Naive thymus-derived CD8-positive, alpha-beta T cell (primary cell): ENCODE results near the gene CEACAM20. TPM values are rescaled to one million over a fixed set of nuclear protein-coding genes. Genes with fewer than 3 reads are reported as not detected.
"Not testable (repeated sequence)": the region's sequence is repeated elsewhere in the genome, so short reads cannot be mapped to it uniquely, and the experiment has no call there.

Source experiments
- ATAC-seq, 2 donors: fragments of 150-1000 bp; cut with Tn5 transposase in 1 of 2; sonication (Bioruptor Pico), chemical (Tn5 transposase) in 1 of 2; 1 replicate in 1 of 2; 2 replicates in 1 of 2; pipeline ENCODE4 v1.10.0; 2021; ENCODE audit warnings: mild to moderate bottlenecking in 2 of 2, moderate library complexity in 2 of 2
- POLR2A ChIA-PET: fragments of 350-600 bp; sonication (Branson Sonifier 250); formaldehyde crosslinking; loops from one replicate; lab custom pipeline; 2021; ENCODE audit warnings: antibody characterized with exemption; lab: Charles Lee
- DNase-seq, 10 donors: peaks; one replicate each; pipeline versions ENCODE4 v3.0.0 to v3.0.0-alpha.2; 2020 to 2022
- H3K27ac Mint-ChIP-seq, 10 donors: one replicate each; pipeline ENCODE4 v1.8.0; 2020 to 2022; ENCODE audit warnings: mild to moderate bottlenecking in 10 of 10, mixed read lengths in 10 of 10, moderate library complexity in 4 of 10, inconsistent platforms in 1 of 10
- H3K27me3 Mint-ChIP-seq, 5 donors: one replicate each; pipeline ENCODE4 v1.8.0; 2021 to 2022; ENCODE audit warnings: mixed read lengths in 5 of 5
- H3K36me3 Mint-ChIP-seq, 3 donors: one replicate each; pipeline ENCODE4 v1.8.0; 2020 to 2022; ENCODE audit warnings: mixed read lengths in 3 of 3, mild to moderate bottlenecking in 2 of 3, inconsistent platforms in 1 of 3
- H3K4me1 Mint-ChIP-seq, 4 donors: one replicate each; pipeline ENCODE4 v1.8.0; 2021 to 2022; ENCODE audit warnings: mixed read lengths in 4 of 4
- H3K4me3 Mint-ChIP-seq, 10 donors: one replicate each; pipeline ENCODE4 v1.8.0; 2020 to 2022; ENCODE audit warnings: mild to moderate bottlenecking in 10 of 10, mixed read lengths in 10 of 10, moderate library complexity in 6 of 10, inconsistent platforms in 1 of 10
- H3K9me3 Mint-ChIP-seq, 9 donors: one replicate each; pipeline ENCODE4 v1.8.0; 2020 to 2022; ENCODE audit warnings: mixed read lengths in 9 of 9, mild to moderate bottlenecking in 3 of 9, inconsistent platforms in 1 of 9, moderate library complexity in 1 of 9
- polyA plus RNA-seq, 3 donors: library from polyadenylated mRNA; unstranded; fragments of 300-500 nt; fragmentation: Illumina TruSeq; gene quantifications; one replicate each; pipeline ENCODE4 v1.2.3, GENCODE V29; 2021
- total RNA-seq, 8 experiments: library from RNA in 2 of 8; stranded (reverse) in 2 of 8; gene quantifications; one replicate each; pipeline ENCODE4 v1.2.3 and lab custom pipeline; 2021 to 2026

The CEACAM20 gene
- total and polyA plus RNA-seq, 5 experiments from 2014 or later, result not detected

- DNase-seq (no peak), ATAC-seq (no peak)
- POLR2A ChIA-PET, result no interaction called here
- no peak overlapping the region for H3K27ac Mint-ChIP-seq
- no peaks in the 10 kb centered on the region for H3K4me1 Mint-ChIP-seq
- peaks cover 22 to 66% (median 40%) of the 10 kb centered on the region in 5 donors for H3K27me3 Mint-ChIP-seq
- no peak overlapping the region for H3K4me3 Mint-ChIP-seq
- peaks cover 2 to 27% (median 6%) of the 10 kb centered on the region in 3 donors for H3K36me3 Mint-ChIP-seq
- H3K9me3 Mint-ChIP-seq, result peaks cover 2 to 48% (median 22%) of the 10 kb centered on the region in 9 donors
These were observed 13.2 kb upstream of the CEACAM20 start for GRCh38 chr19:44542671-44543070.

DNA sequence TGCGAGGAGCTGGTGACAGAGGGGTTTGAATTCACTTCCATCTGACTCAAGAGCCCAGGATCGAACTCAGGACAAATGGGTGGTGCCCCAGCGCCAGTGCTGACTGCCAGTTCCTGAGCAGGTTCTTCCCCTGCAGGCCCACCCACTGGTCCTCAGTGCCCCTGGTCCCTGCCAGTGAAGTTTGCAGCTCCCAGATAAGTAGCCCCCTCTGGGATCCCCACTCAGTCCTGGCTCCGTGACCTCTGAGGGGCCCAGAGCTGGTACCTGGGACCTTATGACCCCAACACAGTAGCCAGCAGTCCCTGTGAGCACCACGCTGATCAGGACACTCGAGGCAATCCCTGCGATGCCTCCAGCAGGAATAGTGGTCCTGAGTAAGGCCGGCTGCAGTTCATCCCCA lies 11.3 kb upstream of the CEACAM20 start:
- Mint-ChIP-seq H3K4me1 (no peaks in the 10 kb centered on the region), H3K27me3 (peaks cover 27 to 76% (median 47%) of the 10 kb centered on the region in 5 donors), H3K27ac (no peak overlapping the region), H3K36me3 (peaks cover 2 to 27% (median 3%) of the 10 kb centered on the region in 3 donors), H3K4me3 (no peak overlapping the region), H3K9me3 (peaks cover 6 to 65% (median 38%) of the 10 kb centered on the region in 9 donors)
- ATAC-seq, result no peak
- no peak for DNase-seq
- POLR2A ChIA-PET, result no interaction called here

GRCh38 chr19:44539991-44540390 lies 10.5 kb upstream of the CEACAM20 start:
- H3K4me1 Mint-ChIP-seq, result no peaks in the 10 kb centered on the region
- POLR2A ChIA-PET, result no interaction called here
- no peak overlapping the region for H3K4me3 Mint-ChIP-seq
- peaks cover 27 to 81% (median 47%) of the 10 kb centered on the region in 5 donors for H3K27me3 Mint-ChIP-seq
- no peak overlapping the region for H3K27ac Mint-ChIP-seq
- no peak for DNase-seq
- peaks cover 2 to 27% (median 3%) of the 10 kb centered on the region in 3 donors for H3K36me3 Mint-ChIP-seq
- peaks cover 6 to 73% (median 44%) of the 10 kb centered on the region in 9 donors for H3K9me3 Mint-ChIP-seq
- ATAC-seq, result no peak

DNA sequence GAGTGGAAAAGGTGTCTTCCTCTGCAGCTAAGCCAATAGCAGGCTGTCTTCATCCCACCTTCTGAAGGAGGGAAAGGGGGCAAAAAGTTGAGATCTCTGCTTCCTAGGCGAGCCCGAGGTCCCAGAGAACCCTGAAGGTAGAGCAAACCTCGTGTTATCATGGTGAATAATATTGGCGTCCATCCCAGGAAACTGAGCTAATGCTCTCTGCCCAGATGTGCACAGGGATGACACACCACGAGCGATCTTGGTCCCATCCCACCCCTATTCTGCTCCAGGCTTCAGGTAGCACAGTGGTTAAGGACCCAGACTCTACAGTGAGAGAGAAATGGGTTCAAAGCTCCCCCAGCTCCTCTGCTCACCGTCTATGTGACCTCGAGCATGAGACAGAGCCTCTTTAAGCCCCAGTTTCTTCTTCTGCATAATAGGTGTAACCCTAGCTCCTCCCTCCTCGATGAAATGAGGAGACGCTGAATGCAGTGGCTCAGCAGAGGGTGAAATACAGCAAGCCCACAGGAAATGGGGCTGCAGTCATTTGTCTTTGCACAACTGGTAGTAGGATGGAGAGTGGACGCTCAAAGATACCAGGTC lies 9.9 kb upstream of the CEACAM20 start:
- Mint-ChIP-seq H3K36me3 (peaks cover 0 to 24% (median 2%) of the 10 kb centered on the region in 3 donors), H3K27me3 (peaks cover 25 to 82% (median 44%) of the 10 kb centered on the region in 5 donors)
- POLR2A ChIA-PET, result no interaction called here

GRCh38 chr19:44535361-44535760 lies 5.9 kb upstream of the CEACAM20 start:
- POLR2A ChIA-PET, H3K4me1 Mint-ChIP-seq, ATAC-seq, H3K4me3 Mint-ChIP-seq, DNase-seq: not testable (repeated sequence)
- Mint-ChIP-seq H3K9me3 (peaks cover 0 to 64% (median 43%) of the 10 kb centered on the region in 9 donors), H3K27ac (peak overlapping the region in 1 of 10 donors; percentile 13), H3K36me3 (peaks cover 0 to 12% (median 3%) of the 10 kb centered on the region in 3 donors), H3K27me3 (peaks cover 21 to 68% (median 37%) of the 10 kb centered on the region in 5 donors)

More for the DNA sequence above, 9.9 kb upstream of the CEACAM20 start:
- Mint-ChIP-seq H3K9me3 (peaks cover 6 to 74% (median 43%) of the 10 kb centered on the region in 9 donors), H3K4me1 (no peaks in the 10 kb centered on the region), H3K27ac (no peak overlapping the region), H3K4me3 (no peak overlapping the region)
- DNase-seq (no peak), ATAC-seq (no peak)

GRCh38 chr19:44532819-44533218 lies 3.3 kb upstream of the CEACAM20 start:
- no peak overlapping the region for H3K27ac Mint-ChIP-seq
- peaks cover 0 to 68% (median 37%) of the 10 kb centered on the region in 9 donors for H3K9me3 Mint-ChIP-seq
- H3K4me1 Mint-ChIP-seq, result no peaks in the 10 kb centered on the region
- H3K36me3 Mint-ChIP-seq, result peaks cover 2 to 11% (median 3%) of the 10 kb centered on the region in 3 donors
- no peak overlapping the region for H3K4me3 Mint-ChIP-seq
- peaks cover 19 to 66% (median 39%) of the 10 kb centered on the region in 5 donors for H3K27me3 Mint-ChIP-seq
- ATAC-seq (no peak), DNase-seq (no peak)
- POLR2A ChIA-PET, result no interaction called here

DNA sequence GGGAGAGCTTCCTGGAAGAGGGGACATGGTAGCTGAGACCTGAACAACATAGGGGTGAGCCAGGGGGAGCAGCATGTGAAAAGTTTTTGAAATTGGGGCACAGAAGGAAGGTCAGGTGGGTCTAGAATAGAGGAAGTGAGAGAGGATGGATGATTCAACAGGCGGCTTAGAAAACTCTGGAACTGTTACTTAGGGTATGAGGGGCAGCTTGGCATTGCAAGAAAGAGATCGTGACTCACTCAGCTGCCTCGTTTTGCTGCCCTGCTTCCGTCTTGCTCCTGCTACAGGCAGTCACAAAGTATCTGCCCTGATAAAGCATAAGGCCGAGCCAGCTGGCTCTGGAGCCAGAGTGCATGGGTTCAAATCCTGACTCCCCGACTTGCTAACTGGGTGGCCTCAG lies 1.3 kb upstream of the CEACAM20 start:
- Mint-ChIP-seq H3K27ac (no peak overlapping the region), H3K27me3 (peaks cover 12 to 59% (median 33%) of the 10 kb centered on the region in 5 donors), H3K36me3 (peaks cover 2 to 12% (median 3%) of the 10 kb centered on the region in 3 donors), H3K9me3 (peaks cover 0 to 63% (median 25%) of the 10 kb centered on the region in 9 donors), H3K4me1 (no peaks in the 10 kb centered on the region), H3K4me3 (no peak overlapping the region)
- no peak for DNase-seq
- POLR2A ChIA-PET, result interaction anchor here (0.7 kb wide), 2 partner anchors 158 to 1993 kb away, joined by 3 read pairs; no protein-coding TSS in a partner anchor
- no peak for ATAC-seq

GRCh38 chr19:44527554-44527953 lies 1.9 kb downstream of the CEACAM20 start:
- H3K27ac Mint-ChIP-seq, result no peak overlapping the region
- H3K9me3 Mint-ChIP-seq, result peaks cover 0 to 45% (median 12%) of the 10 kb centered on the region in 9 donors
- ATAC-seq, result no peak

GRCh38 chr19:44525721-44526430 lies 3.6 kb downstream of the CEACAM20 start:
- Mint-ChIP-seq H3K27ac (no peak overlapping the region), H3K36me3 (peaks cover 0 to 8% (median 2%) of the 10 kb centered on the region in 3 donors), H3K27me3 (peaks cover 6 to 28% (median 18%) of the 10 kb centered on the region in 5 donors), H3K9me3 (peaks cover 0 to 37% (median 12%) of the 10 kb centered on the region in 9 donors), H3K4me3 (no peak overlapping the region), H3K4me1 (no peaks in the 10 kb centered on the region)
- ATAC-seq (no peak), DNase-seq (no peak)
- POLR2A ChIA-PET, result no interaction called here

More at GRCh38 chr19:44527554-44527953, 1.9 kb downstream of the CEACAM20 start:
- Mint-ChIP-seq H3K4me1 (no peaks in the 10 kb centered on the region), H3K4me3 (no peak overlapping the region), H3K27me3 (peaks cover 9 to 42% (median 25%) of the 10 kb centered on the region in 5 donors), H3K36me3 (peaks cover 0 to 8% (median 2%) of the 10 kb centered on the region in 3 donors)
- DNase-seq, result no peak
- POLR2A ChIA-PET, result no interaction called here

DNA sequence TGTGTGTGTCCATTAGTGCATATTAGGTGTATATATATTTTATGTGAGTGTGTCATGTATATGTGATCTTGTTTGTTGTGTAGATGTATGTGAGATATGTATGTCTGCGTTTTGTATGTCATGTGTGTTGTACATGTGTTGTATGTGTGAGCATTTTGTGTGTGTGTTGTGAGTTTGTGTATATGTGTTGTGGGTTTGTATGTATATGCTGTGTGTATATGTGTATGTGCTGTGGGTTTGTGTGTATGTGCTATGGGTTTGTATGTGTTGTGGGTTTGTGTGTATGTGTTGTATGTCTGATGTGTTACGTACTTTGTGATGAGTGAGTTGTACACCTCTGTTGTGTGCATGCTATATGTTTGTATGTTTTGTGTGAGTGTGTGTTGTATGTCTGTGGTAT lies 8.1 kb downstream of the CEACAM20 start:
- ATAC-seq (no peak), DNase-seq (no peak)
- POLR2A ChIA-PET, result no interaction called here
- Mint-ChIP-seq H3K9me3 (peaks cover 0 to 20% (median 6%) of the 10 kb centered on the region in 9 donors), H3K27ac (no peak overlapping the region), H3K4me1 (no peaks in the 10 kb centered on the region), H3K27me3 (peaks cover 0 to 3% (median 2%) of the 10 kb centered on the region in 5 donors), H3K36me3 (peaks cover 0 to 3% (median 0%) of the 10 kb centered on the region in 3 donors), H3K4me3 (no peak overlapping the region)

DNA sequence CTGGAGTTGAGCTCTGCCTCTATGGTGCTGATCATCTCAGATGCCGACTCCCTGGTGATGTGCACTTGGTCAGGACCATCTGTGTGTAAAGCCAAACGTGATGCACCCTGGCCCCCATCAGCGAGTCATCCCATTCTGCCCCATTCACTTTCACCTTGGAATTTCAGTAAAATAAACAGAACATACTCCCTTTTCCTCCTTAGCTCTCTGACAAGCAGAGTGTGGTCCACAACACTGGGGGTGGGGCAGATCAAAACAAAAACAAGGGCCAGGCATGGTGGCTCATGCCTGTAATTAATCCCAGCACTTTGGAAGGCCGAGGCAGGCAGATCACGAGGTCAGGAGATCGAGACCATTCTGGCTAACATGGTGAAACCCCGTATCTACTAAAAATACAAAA lies 12.3 kb downstream of the CEACAM20 start:
- peaks cover 0 to 40% (median 6%) of the 10 kb centered on the region in 9 donors for H3K9me3 Mint-ChIP-seq
- DNase-seq, result no peak
- POLR2A ChIA-PET, result interaction anchor here (0.8 kb wide), 1 partner anchor 597 kb away, joined by 5 read pairs; no protein-coding TSS in a partner anchor
- no peak for ATAC-seq
- H3K4me1 Mint-ChIP-seq, result no peaks in the 10 kb centered on the region
- H3K27ac Mint-ChIP-seq, result no peak overlapping the region
- no peak overlapping the region for H3K4me3 Mint-ChIP-seq
- H3K27me3 Mint-ChIP-seq, result peaks cover 0 to 16% (median 5%) of the 10 kb centered on the region in 5 donors
- H3K36me3 Mint-ChIP-seq, result peaks cover 0 to 14% (median 2%) of the 10 kb centered on the region in 3 donors

GRCh38 chr19:44515907-44516306 lies 13.6 kb downstream of the CEACAM20 start:
- H3K36me3 Mint-ChIP-seq, result peaks cover 2 to 24% (median 8%) of the 10 kb centered on the region in 3 donors
- no peak overlapping the region for H3K4me3 Mint-ChIP-seq

DNA sequence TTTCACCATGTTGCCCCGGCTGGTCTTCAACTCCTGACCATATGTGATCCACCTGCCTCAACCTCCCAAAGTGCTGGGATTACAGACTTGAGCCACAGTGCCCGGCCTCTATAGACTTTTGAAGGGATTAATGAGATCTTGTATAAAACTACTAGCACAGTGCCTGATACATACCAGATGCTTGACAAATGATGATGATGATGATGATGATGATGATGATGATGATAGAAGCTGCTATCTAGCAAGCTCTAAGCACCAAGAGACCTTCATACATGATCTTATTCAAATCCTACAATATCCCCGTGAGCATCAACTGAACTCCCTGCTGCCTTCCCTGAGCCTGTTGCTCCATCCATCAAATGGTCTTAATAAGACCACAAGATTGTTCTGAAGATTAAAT lies 14.4 kb downstream of the CEACAM20 start:
- peaks cover 6 to 30% (median 8%) of the 10 kb centered on the region in 3 donors for H3K36me3 Mint-ChIP-seq
- POLR2A ChIA-PET, result no interaction called here
- peaks cover 12 to 24% (median 18%) of the 10 kb centered on the region in 5 donors for H3K27me3 Mint-ChIP-seq
- ATAC-seq (no peak), DNase-seq (no peak)
- H3K27ac Mint-ChIP-seq, result no peak overlapping the region
- no peak overlapping the region for H3K4me3 Mint-ChIP-seq
- H3K4me1 Mint-ChIP-seq, result no peaks in the 10 kb centered on the region
- peaks cover 3 to 58% (median 19%) of the 10 kb centered on the region in 9 donors for H3K9me3 Mint-ChIP-seq

More at GRCh38 chr19:44515907-44516306, 13.6 kb downstream of the CEACAM20 start:
- peaks cover 7 to 20% (median 10%) of the 10 kb centered on the region in 5 donors for H3K27me3 Mint-ChIP-seq
- no peaks in the 10 kb centered on the region for H3K4me1 Mint-ChIP-seq
- DNase-seq (no peak), ATAC-seq (no peak)
- POLR2A ChIA-PET, result no interaction called here
- H3K9me3 Mint-ChIP-seq, result peaks cover 1 to 49% (median 11%) of the 10 kb centered on the region in 9 donors
- no peak overlapping the region for H3K27ac Mint-ChIP-seq
